ENCODE data around the gene PGAM2. TPM values are rescaled to one million over a fixed set of nuclear protein-coding genes. Genes with fewer than 3 reads are reported as not detected.
A peak's percentile ranks its signal among the peaks of the same experiment; 100 is the strongest.

Gene PGAM2
- total RNA-seq, 1 donor from 2014 or later, result not detected

GRCh38 chr7:44112231-44112996, 47.0 kb upstream of the PGAM2 start:
- DNase-seq (ENCODE audit: extremely low spot score in 2 of 2), result no peak
- Histone ChIP-seq H3K4me3 (no peak overlapping the region), H3K27ac (no peak overlapping the region), H3K4me1 (peaks cover 12% of the 10 kb centered on the region), H3K36me3 (peaks cover 0 to 87% of the 10 kb centered on the region in 2 donors), H3K9me3 (no peaks in the 10 kb centered on the region), H3K27me3 (no peaks in the 10 kb centered on the region)
- intact Hi-C loops (cut with DNase I), result no loop called here
- TF ChIP-seq POLR2AphosphoS5 (IDR thresholded peaks at IDR 0.05; ENCODE audit: insufficient read depth in 1 of 2, low read depth in 1 of 2) (no peak), POLR2A (IDR thresholded peaks at IDR 0.05) (no peak)

DNA sequence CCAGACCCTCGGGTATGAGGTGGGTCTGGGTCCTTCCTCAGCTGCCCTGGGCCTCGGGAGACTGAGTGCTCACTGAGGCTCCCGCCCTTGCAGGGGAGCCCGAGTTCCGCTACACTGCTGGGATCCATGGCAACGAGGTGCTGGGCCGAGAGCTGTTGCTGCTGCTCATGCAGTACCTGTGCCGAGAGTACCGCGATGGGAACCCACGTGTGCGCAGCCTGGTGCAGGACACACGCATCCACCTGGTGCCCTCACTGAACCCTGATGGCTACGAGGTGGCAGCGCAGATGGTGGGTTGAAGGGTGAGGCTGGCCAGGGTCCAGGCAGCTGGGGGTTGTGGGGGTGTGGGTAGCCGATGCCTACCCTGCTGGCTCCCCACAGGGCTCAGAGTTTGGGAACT, 46.4 kb upstream of the PGAM2 start:
- H3K4me1 ChIP-seq, result peaks cover 18% of the 10 kb centered on the region
- TF ChIP-seq POLR2A (IDR thresholded peaks at IDR 0.05) (no peak), POLR2AphosphoS5 (IDR thresholded peaks at IDR 0.05; ENCODE audit: insufficient read depth in 1 of 2, low read depth in 1 of 2) (no peak), CTCF (IDR thresholded peaks at IDR 0.05) (no peak)
- DNase-seq (ENCODE audit: extremely low spot score in 2 of 2), result no peak
- H3K27me3 ChIP-seq, result no peaks in the 10 kb centered on the region
- no peaks in the 10 kb centered on the region for H3K9me3 ChIP-seq
- intact Hi-C loops (cut with DNase I), result no loop called here
- H3K4me3 ChIP-seq, result no peak overlapping the region
- H3K36me3 ChIP-seq, result peaks cover 0 to 90% of the 10 kb centered on the region in 2 donors
- H3K27ac ChIP-seq, result no peak overlapping the region

DNA sequence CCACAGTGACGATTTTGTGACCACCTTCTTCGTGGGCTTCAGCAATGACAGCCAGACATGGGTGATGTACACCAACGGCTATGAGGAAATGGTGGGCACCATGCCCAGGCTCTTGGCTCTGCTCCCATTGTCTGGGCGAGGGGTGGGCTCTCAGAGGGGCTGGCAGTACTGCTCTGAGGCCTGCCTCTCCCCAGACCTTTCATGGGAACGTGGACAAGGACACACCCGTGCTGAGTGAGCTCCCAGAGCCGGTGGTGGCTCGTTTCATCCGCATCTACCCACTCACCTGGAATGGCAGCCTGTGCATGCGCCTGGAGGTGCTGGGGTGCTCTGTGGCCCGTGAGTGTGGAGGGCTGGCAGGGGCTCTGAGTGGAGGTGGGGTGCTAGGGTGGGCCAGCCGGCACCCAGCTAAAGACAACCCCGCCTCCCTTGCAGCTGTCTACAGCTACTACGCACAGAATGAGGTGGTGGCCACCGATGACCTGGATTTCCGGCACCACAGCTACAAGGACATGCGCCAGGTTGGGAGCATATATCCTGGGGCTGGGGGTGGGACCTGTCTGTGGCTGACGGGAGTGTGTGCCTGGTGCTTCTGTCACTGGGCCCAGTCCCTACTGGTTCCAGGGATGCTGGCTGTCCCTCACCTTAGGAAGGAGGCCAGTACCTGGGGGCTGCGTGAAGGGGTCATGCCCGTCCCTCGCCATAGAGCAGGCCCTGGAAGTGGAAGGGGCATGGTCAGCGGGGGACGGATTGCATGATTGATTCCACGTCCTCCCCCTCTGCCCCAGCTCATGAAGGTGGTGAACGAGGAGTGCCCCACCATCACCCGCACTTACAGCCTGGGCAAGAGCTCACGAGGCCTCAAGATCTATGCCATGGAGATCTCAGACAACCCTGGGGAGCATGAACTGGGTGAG, 45.6 kb upstream of the PGAM2 start:
- DNase-seq (ENCODE audit: extremely low spot score in 2 of 2), result no peak
- peaks cover 26% of the 10 kb centered on the region for H3K4me1 ChIP-seq
- H3K36me3 ChIP-seq, result peaks cover 0 to 86% of the 10 kb centered on the region in 2 donors
- no peak overlapping the region for H3K27ac ChIP-seq
- intact Hi-C loops (cut with DNase I), result no loop called here
- H3K27me3 ChIP-seq, result no peaks in the 10 kb centered on the region
- H3K4me3 ChIP-seq, result no peak overlapping the region
- TF ChIP-seq POLR2AphosphoS5 (IDR thresholded peaks at IDR 0.05; ENCODE audit: insufficient read depth in 1 of 2, low read depth in 1 of 2), result no peak
- no peak for TF ChIP-seq POLR2A (IDR thresholded peaks at IDR 0.05)
- no peak for TF ChIP-seq CTCF (IDR thresholded peaks at IDR 0.05)
- H3K9me3 ChIP-seq, result no peaks in the 10 kb centered on the region

GRCh38 chr7:44109991-44110390, 44.6 kb upstream of the PGAM2 start:
- intact Hi-C loops (cut with DNase I), result no loop called here

DNA sequence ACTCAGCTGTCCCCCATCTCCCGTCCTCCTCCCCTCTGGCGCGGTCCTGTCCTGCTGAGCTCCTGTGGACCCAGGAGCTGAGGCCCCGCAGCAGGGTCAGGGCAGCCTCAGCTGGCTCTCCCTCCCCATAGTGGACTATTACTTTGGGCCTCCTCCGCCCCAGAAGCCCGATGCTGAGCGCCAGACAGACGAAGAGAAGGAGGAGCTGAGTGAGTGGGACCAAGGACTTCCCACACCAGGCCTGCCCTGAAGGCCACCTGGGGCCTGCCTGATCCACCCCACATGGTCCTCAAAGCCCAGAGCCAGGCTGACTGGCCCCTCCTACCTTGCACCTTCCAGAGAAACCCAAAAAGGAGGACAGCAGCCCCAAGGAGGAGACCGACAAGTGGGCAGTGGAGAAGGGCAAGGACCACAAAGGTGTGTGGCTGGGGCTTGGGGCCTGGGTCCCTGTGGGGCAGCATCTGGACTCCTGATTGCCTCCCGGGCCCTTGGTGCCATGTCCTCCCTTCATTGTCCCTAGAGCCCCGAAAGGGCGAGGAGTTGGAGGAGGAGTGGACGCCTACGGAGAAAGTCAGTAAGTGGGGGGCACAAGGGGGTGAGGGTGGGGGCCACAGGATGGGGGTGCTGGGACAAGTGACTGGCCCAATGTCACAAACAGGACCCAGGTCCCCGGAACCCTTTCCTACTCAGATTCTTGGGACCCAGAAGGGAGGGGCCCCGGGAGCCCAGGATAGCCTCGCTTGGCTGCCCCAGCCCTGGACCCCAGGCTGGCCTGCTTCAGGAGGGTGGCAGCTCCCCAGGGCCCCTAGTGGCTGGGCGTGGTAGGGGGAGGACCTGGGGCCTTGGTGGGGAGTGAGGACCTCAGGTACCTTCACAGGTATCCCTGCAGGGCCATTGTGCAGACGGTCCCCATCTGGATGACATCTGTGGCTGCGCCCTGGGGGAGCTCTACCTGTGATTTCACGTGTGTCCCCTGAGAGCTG, 43.7 kb upstream of the PGAM2 start:
- H3K27me3 ChIP-seq, result no peaks in the 10 kb centered on the region
- peaks cover 0 to 67% of the 10 kb centered on the region in 2 donors for H3K36me3 ChIP-seq
- no peak for DNase-seq (ENCODE audit: extremely low spot score in 2 of 2)
- TF ChIP-seq POLR2A (IDR thresholded peaks at IDR 0.05) (no peak), POLR2AphosphoS5 (IDR thresholded peaks at IDR 0.05; ENCODE audit: insufficient read depth in 1 of 2, low read depth in 1 of 2) (no peak), CTCF (IDR thresholded peaks at IDR 0.05) (no peak)
- no peaks in the 10 kb centered on the region for H3K9me3 ChIP-seq
- no peak overlapping the region for H3K4me3 ChIP-seq
- intact Hi-C loops (cut with DNase I), result no loop called here
- peaks cover 28% of the 10 kb centered on the region for H3K4me1 ChIP-seq
- peak overlapping the region; percentile 98 for H3K27ac ChIP-seq

More at GRCh38 chr7:44109991-44110390, 44.6 kb upstream of the PGAM2 start:
- Histone ChIP-seq H3K27me3 (no peaks in the 10 kb centered on the region), H3K4me3 (no peak overlapping the region), H3K27ac (no peak overlapping the region), H3K9me3 (no peaks in the 10 kb centered on the region), H3K36me3 (peaks cover 0 to 76% of the 10 kb centered on the region in 2 donors), H3K4me1 (peaks cover 28% of the 10 kb centered on the region)
- TF ChIP-seq POLR2AphosphoS5 (IDR thresholded peaks at IDR 0.05; ENCODE audit: insufficient read depth in 1 of 2, low read depth in 1 of 2), result no peak
- no peak for DNase-seq (ENCODE audit: extremely low spot score in 2 of 2)
